ENCODE results near the gene ANAPC4.

GRCh38 chr4:25425361-25425760, 48.3 kb downstream of the ANAPC4 start:
- TF ChIP-seq CTCF (IDR thresholded peaks at IDR 0.05) (no peak), POLR2A (IDR thresholded peaks at IDR 0.05) (no peak), EP300 (IDR thresholded peaks at IDR 0.05) (no peak)
